ENCODE measurements around the gene GAB3. TPM values are rescaled to one million over a fixed set of nuclear protein-coding genes. Genes with fewer than 3 reads are reported as not detected.

The GAB3 gene
- polyA plus RNA-seq, 3 donors = 6.2 to 44.0 (median 9.5) TPM

- peaks cover 3 to 6% of the 10 kb centered on the region in 2 donors for H3K9me3 ChIP-seq (replicated peaks in 1 of 2; ENCODE audit: control insufficient read depth in 1 of 2, insufficient read depth in 1 of 2, low read length in 2 of 2)
- H3K36me3 ChIP-seq (replicated peaks in 1 of 2; ENCODE audit: control insufficient read depth in 1 of 2, insufficient read depth in 2 of 2, low read length in 2 of 2) = no peaks in the 10 kb centered on the region
- H4K20me1 ChIP-seq (ENCODE audit: insufficient read depth, low read length) = no peaks in the 10 kb centered on the region
- no peak overlapping the region for H2AFZ ChIP-seq (ENCODE audit: insufficient read depth, low read depth, low read length, poor library complexity, severe bottlenecking)
- H3K4me1 ChIP-seq (ENCODE audit: control insufficient read depth in 1 of 2, insufficient read depth in 2 of 2, low read length in 2 of 2) = no peaks in the 10 kb centered on the region
- no peak overlapping the region for H3K4me2 ChIP-seq (replicated peaks; ENCODE audit: extremely low read depth, low read length, poor library complexity, severe bottlenecking)
- H3K79me2 ChIP-seq (ENCODE audit: insufficient read depth, low read length) = no peaks in the 10 kb centered on the region
- H3K27me3 ChIP-seq (ENCODE audit: control insufficient read depth in 2 of 2, insufficient read depth in 2 of 2, low read length in 2 of 2) = no peaks in the 10 kb centered on the region
- TF ChIP-seq CTCF (IDR thresholded peaks at IDR 0.05) = no peak
- Mint-ChIP-seq H3K36me3 (no peaks in the 10 kb centered on the region), H3K4me3 (no peak overlapping the region), H3K27me3 (ENCODE audit: low read depth in 3 of 3) (peaks cover 0 to 5% (median 2%) of the 10 kb centered on the region in 3 donors), H3K27ac (peak overlapping the region in 1 of 7 donors; percentile 20), H3K4me1 (no peaks in the 10 kb centered on the region), H3K9me3 (peaks cover 0 to 14% (median 6%) of the 10 kb centered on the region in 7 donors)
- no peak overlapping the region for H3K4me3 ChIP-seq (replicated peaks in 1 of 3; ENCODE audit: low read depth in 2 of 3, low read length in 3 of 3)
- no peak overlapping the region for H3K9ac ChIP-seq (ENCODE audit: insufficient read depth, low read length, poor library complexity, severe bottlenecking)
- intact Hi-C loops (cut with micrococcal nuclease) = no loop called here
- 100% methylated on average over 5 of the region's 11 CpGs for WGBS (ENCODE audit: insufficient coverage)
- H3K27ac ChIP-seq (ENCODE audit: low read depth in 1 of 2, low read length in 2 of 2) = no peak overlapping the region
- no peak for DNase-seq
Observed at GRCh38 chrX:154655786-154656185, 95.1 kb downstream of the GAB3 start.

DNA sequence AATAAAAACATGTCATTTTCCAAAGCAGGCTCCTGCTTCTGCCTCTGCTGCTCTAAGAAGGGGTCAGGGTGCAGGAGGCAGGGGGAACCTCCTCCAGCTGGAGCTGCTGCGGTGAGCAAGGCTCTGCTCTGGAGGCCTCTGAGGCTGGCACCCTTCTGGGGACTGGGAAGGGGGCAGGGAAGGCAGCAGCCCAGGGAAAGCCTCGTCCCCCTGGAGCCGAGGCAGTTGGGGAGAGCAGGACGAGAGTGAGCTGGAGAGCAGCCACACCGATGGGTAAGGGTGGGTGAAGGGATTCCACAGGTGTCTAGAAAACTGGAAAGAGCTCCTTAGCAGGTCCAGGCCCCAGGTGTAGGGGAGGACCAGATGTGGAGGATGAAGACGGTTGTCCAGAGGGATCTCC, 95.5 kb downstream of the GAB3 start:
- TF ChIP-seq CTCF (IDR thresholded peaks at IDR 0.05) = no peak
- 100% methylated on average over 1 of the region's 6 CpGs for WGBS (ENCODE audit: insufficient coverage)
- no peaks in the 10 kb centered on the region for H3K36me3 ChIP-seq (replicated peaks in 1 of 2; ENCODE audit: control insufficient read depth in 1 of 2, insufficient read depth in 2 of 2, low read length in 2 of 2)
- no peak overlapping the region for H2AFZ ChIP-seq (ENCODE audit: insufficient read depth, low read depth, low read length, poor library complexity, severe bottlenecking)
- no peaks in the 10 kb centered on the region for H3K4me1 ChIP-seq (ENCODE audit: control insufficient read depth in 1 of 2, insufficient read depth in 2 of 2, low read length in 2 of 2)
- Mint-ChIP-seq H3K36me3 (no peaks in the 10 kb centered on the region), H3K27me3 (ENCODE audit: low read depth in 3 of 3) (peaks cover 0 to 5% (median 2%) of the 10 kb centered on the region in 3 donors), H3K27ac (peak overlapping the region in 1 of 7 donors; percentile 38), H3K4me3 (no peak overlapping the region), H3K9me3 (peaks cover 0 to 11% (median 5%) of the 10 kb centered on the region in 7 donors), H3K4me1 (peaks cover under 1% of the 10 kb centered on the region)
- H3K4me3 ChIP-seq (replicated peaks in 1 of 3; ENCODE audit: low read depth in 2 of 3, low read length in 3 of 3) = no peak overlapping the region
- no peaks in the 10 kb centered on the region for H3K79me2 ChIP-seq (ENCODE audit: insufficient read depth, low read length)
- H4K20me1 ChIP-seq (ENCODE audit: insufficient read depth, low read length) = no peaks in the 10 kb centered on the region
- no peak overlapping the region for H3K9ac ChIP-seq (ENCODE audit: insufficient read depth, low read length, poor library complexity, severe bottlenecking)
- H3K27ac ChIP-seq (ENCODE audit: low read depth in 1 of 2, low read length in 2 of 2) = no peak overlapping the region
- no peak for DNase-seq
- H3K27me3 ChIP-seq (ENCODE audit: control insufficient read depth in 2 of 2, insufficient read depth in 2 of 2, low read length in 2 of 2) = no peaks in the 10 kb centered on the region
- intact Hi-C loops (cut with micrococcal nuclease) = no loop called here
- H3K4me2 ChIP-seq (replicated peaks; ENCODE audit: extremely low read depth, low read length, poor library complexity, severe bottlenecking) = no peak overlapping the region
- H3K9me3 ChIP-seq (replicated peaks in 1 of 2; ENCODE audit: control insufficient read depth in 1 of 2, insufficient read depth in 1 of 2, low read length in 2 of 2) = peaks cover 3 to 4% of the 10 kb centered on the region in 2 donors

All from CD14-positive monocyte (primary cell).